ENCODE measurements around the gene NPLOC4.

GRCh38 chr17:81607431-81607830 is 29.5 kb downstream of the NPLOC4 start:
- TF ChIP-seq CTCF (conservative IDR thresholded peaks at IDR 0.05) (no peak), EZH2 (IDR thresholded peaks at IDR 0.05; ENCODE audit: low read depth) (no peak)
